PC-3 (cell line): ENCODE results near the gene YARS2. TPM values are rescaled to one million over a fixed set of nuclear protein-coding genes. Genes with fewer than 3 reads are reported as not detected.

ENCODE experiments used
- ATAC-seq: fragments of 200-7000 bp; cut with Tn5 transposase; 2 replicates; pipeline ENCODE4 v1.9.1; 2020; ENCODE audit warnings: mild to moderate bottlenecking, moderate library complexity
- BruUV-seq: library from RNA; stranded (reverse); fragments of 400-500 nt; replicated peaks from 2 replicates; lab custom pipeline; 2021; lab: Mats Ljungman, UMichigan
- CTCF ChIA-PET: fragments of 300-600 bp; sonication (Branson Sonifier 250); formaldehyde crosslinking; loops from one replicate; lab custom pipeline; 2022; ENCODE audit warnings: antibody characterized with exemption; lab: Charles Lee
- POLR2A ChIA-PET: fragments of 300-600 bp; sonication (Branson Sonifier 250); formaldehyde crosslinking; loops from one replicate; lab custom pipeline; 2022; ENCODE audit warnings: antibody characterized with exemption; ENCODE audit not compliant: unreplicated experiment; lab: Charles Lee
- DNase-seq: peaks from one replicate; pipeline ENCODE4 v3.0.0-alpha.2; 2015
- H2AFZ ChIP-seq: fragments of 300-600 bp; sonication (generic); 2 replicates; pipeline ENCODE4 v1.6.0; 2016; ENCODE audit warnings: antibody characterized with exemption, low read length
- H3F3A ChIP-seq: fragments of 300-600 bp; sonication (generic); one replicate; pipeline ENCODE4 v1.6.0; 2017; ENCODE audit warnings: antibody characterized with exemption, low read length, control low read depth, mild to moderate bottlenecking; ENCODE audit not compliant: unreplicated experiment
- H3K27ac ChIP-seq: fragments of 300-600 bp; sonication (generic); 2 replicates; pipeline ENCODE4 v1.5.1; 2016; ENCODE audit warnings: mild to moderate bottlenecking, low read length
- H3K27me3 ChIP-seq: fragments of 300-600 bp; sonication (generic); 2 replicates; pipeline ENCODE4 v1.6.1; 2016; ENCODE audit warnings: low read length, mixed read lengths
- H3K36me3 ChIP-seq: fragments of 300-600 bp; sonication (generic); 2 replicates; pipeline ENCODE4 v1.6.1; 2016; ENCODE audit warnings: low read depth, mixed run types, low read length, mixed read lengths
- H3K4me1 ChIP-seq: fragments of 300-600 bp; sonication (generic); 2 replicates; pipeline ENCODE4 v1.5.1; 2016; ENCODE audit warnings: low read length; ENCODE audit not compliant: insufficient read depth
- H3K4me2 ChIP-seq: fragments of 300-600 bp; sonication (generic); 2 replicates; pipeline ENCODE4 v1.6.0; 2016; ENCODE audit warnings: low read length
- H3K4me3 ChIP-seq: fragments of 300-600 bp; sonication (generic); 2 replicates; pipeline ENCODE4 v1.5.1; 2016; ENCODE audit warnings: mild to moderate bottlenecking, low read length, mixed read lengths
- H3K79me2 ChIP-seq: fragments of 300-600 bp; sonication (generic); 2 replicates; pipeline ENCODE4 v1.6.1; 2017; ENCODE audit warnings: low read length, mixed read lengths
- H3K9ac ChIP-seq: fragments of 300-600 bp; sonication (generic); 2 replicates; pipeline ENCODE4 v1.6.0; 2016; ENCODE audit warnings: mild to moderate bottlenecking, low read length
- H3K9me2 ChIP-seq: fragments of 300-600 bp; sonication (generic); replicated peaks from 2 replicates; pipeline ENCODE4 v1.6.1; 2016; ENCODE audit warnings: mixed run types, low read length, mixed read lengths
- H3K9me3 ChIP-seq: fragments of 300-600 bp; sonication (generic); 2 replicates; pipeline ENCODE4 v1.6.1; 2016; ENCODE audit warnings: low read length, mixed read lengths
- H4K20me1 ChIP-seq: fragments of 300-600 bp; sonication (generic); 2 replicates; pipeline ENCODE4 v1.6.1; 2016; ENCODE audit warnings: low read length, mixed read lengths
- EZH2 ChIP-seq: fragments of 300-600 bp; sonication (generic); IDR thresholded peaks from one replicate; pipeline ENCODE4 v1.6.1; 2017; ENCODE audit warnings: antibody characterized with exemption, mild to moderate bottlenecking, low read length; ENCODE audit not compliant: unreplicated experiment
- EZH2phosphoT487 ChIP-seq: fragments of 300-600 bp; sonication (generic); IDR thresholded peaks from 2 replicates; pipeline ENCODE4 v1.6.1; 2018; ENCODE audit warnings: mild to moderate bottlenecking, antibody characterized with exemption, low read length, borderline replicate concordance
- intact Hi-C: fragments of 100-400 bp; cut with micrococcal nuclease; formaldehyde crosslinking; loops from 2 replicates; pipeline ENCODE4 v1.9.0; 2023
- total RNA-seq: library from RNA; depleted of rRNA; stranded (reverse); fragments of >200 nt; gene quantifications from 2 replicates; pipeline ENCODE4 v1.2.3, GENCODE V29; 2014
- TF ChIP-seq, protein P1 (sequence below): fragments of 300-600 bp; sonication (generic); conservative IDR thresholded peaks from 2 replicates; pipeline ENCODE4 v1.5.1; 2017; ENCODE audit warnings: antibody characterized with exemption, low read depth, mild to moderate bottlenecking, low read length

The YARS2 gene
- total RNA-seq, 1 experiment from 2014 or later, result 37.4 TPM

DNA sequence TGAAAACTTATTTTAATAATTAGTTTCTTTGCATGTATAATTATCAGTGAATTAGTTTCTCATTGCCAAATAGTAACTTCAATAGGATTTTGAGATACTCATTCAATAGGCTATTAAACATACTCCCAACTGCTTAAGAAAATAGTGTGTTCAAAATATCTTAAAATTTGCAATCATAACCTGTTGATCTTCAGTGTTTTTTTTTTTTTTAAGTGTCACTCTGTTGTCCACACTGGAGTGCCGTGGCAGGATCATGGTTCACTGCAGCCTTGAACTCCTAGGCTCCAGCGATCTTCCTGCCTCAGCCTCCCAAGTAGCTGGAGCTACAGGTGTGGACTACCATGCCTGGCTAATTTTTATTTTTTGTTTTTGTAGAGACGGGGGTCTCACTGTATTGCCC is 1.5 kb upstream of the YARS2 start:
- TF ChIP-seq, protein P1, sequence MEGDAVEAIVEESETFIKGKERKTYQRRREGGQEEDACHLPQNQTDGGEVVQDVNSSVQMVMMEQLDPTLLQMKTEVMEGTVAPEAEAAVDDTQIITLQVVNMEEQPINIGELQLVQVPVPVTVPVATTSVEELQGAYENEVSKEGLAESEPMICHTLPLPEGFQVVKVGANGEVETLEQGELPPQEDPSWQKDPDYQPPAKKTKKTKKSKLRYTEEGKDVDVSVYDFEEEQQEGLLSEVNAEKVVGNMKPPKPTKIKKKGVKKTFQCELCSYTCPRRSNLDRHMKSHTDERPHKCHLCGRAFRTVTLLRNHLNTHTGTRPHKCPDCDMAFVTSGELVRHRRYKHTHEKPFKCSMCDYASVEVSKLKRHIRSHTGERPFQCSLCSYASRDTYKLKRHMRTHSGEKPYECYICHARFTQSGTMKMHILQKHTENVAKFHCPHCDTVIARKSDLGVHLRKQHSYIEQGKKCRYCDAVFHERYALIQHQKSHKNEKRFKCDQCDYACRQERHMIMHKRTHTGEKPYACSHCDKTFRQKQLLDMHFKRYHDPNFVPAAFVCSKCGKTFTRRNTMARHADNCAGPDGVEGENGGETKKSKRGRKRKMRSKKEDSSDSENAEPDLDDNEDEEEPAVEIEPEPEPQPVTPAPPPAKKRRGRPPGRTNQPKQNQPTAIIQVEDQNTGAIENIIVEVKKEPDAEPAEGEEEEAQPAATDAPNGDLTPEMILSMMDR, result no peak
- Histone ChIP-seq H4K20me1 (no peaks in the 10 kb centered on the region; the same call in 1 of the 2 replicates), H3K27ac (no peak overlapping the region; the same call in 1 of the 2 replicates), H3K4me3 (no peak overlapping the region), H3K4me2 (peak overlapping the region; percentile 94), H3K9ac (no peak overlapping the region), H3F3A (no peaks in the 10 kb centered on the region), H3K27me3 (no peaks in the 10 kb centered on the region), H3K9me2 (no peaks in the 10 kb centered on the region), H3K9me3 (no peaks in the 10 kb centered on the region), H3K4me1 (peaks cover 22% of the 10 kb centered on the region), H2AFZ (no peak overlapping the region), H3K36me3 (peaks cover 7% of the 10 kb centered on the region; the same call in 1 of the 2 replicates), H3K79me2 (peaks cover 28% of the 10 kb centered on the region)
- BruUV-seq, result no TSS peak
- POLR2A ChIA-PET, result no interaction called here
- intact Hi-C loops, result loop anchor here (2.0 to 10.0 kb wide), 4 partner anchors 144 to 1102 kb away; partner anchors contain the start of gene ETFBKMT
- DNase-seq (no peak), ATAC-seq (no peak)
- CTCF ChIA-PET, result interaction anchor here (0.9 kb wide), 1 partner anchor 308 kb away, joined by 6 read pairs; no protein-coding TSS in a partner anchor

DNA sequence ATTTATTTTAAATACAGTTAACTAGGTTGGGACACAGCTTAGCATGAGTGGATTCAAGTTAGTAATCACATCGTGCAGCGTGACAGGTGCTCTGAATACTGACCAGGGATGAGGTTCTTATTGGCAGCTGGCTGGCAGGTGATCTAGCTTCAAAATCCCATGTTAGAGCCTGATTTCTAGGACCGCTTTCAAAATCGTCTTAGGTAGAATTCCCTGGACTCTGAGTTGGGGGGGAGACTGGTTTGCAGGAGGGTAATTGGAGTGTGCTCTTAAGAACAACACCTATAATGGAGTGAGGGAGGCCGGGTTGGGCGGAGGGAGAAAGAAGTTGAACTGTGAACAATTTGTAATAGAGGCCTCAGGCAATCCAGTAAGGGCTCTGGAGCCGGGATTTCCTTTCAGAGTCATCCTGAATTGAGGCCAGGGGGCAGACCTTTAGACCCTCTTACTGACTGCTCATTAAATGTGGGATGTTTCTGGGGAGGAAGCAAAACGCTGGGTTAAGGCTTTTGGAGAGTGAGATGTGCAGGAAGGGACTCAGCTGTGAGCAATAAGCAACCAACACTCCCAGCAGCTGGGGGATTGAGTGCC is 874 bp upstream of the YARS2 start:
- Histone ChIP-seq H3F3A (no peaks in the 10 kb centered on the region), H4K20me1 (no peaks in the 10 kb centered on the region; the same call in 1 of the 2 replicates), H3K4me2 (peak overlapping the region; percentile 94), H2AFZ (0 out of 2 replicates have a peak overlapping the region, but pooled peaks have one; percentile 16), H3K27me3 (no peaks in the 10 kb centered on the region), H3K9me2 (no peaks in the 10 kb centered on the region), H3K4me1 (peaks cover 22% of the 10 kb centered on the region), H3K9me3 (no peaks in the 10 kb centered on the region), H3K36me3 (peaks cover 10% of the 10 kb centered on the region; the same call in 1 of the 2 replicates), H3K27ac (peak overlapping the region; percentile 85), H3K79me2 (peaks cover 34% of the 10 kb centered on the region), H3K4me3 (peak overlapping the region; percentile 93), H3K9ac (peak overlapping the region; percentile 97)
- DNase-seq (peak; percentile 55), ATAC-seq (peak; percentile 14)
- no TSS peak for BruUV-seq
- intact Hi-C loops, result loop anchor here (1.0 to 10.0 kb wide), 6 partner anchors 144 to 1266 kb away; partner anchors contain the start of genes ALG10 and ETFBKMT
- POLR2A ChIA-PET, result interaction anchor here (0.5 to 2.2 kb wide), 3 partner anchors 140 to 467 kb away, joined by 3 to 9 read pairs (median 8); partner anchors contain the start of gene PKP2
- CTCF ChIA-PET, result interaction anchor here (0.9 to 1.1 kb wide), 2 partner anchors 165 to 308 kb away, joined by 4 to 6 read pairs; no protein-coding TSS in a partner anchor
- TF ChIP-seq, protein P1, result no peak
- TF ChIP-seq EZH2 (no peak), EZH2phosphoT487 (no peak)
